Measurements from ENCODE around the gene SPAG5.

SPAG5 gene

GRCh38 chr17:28549236-28550132 is 49.3 kb downstream of the SPAG5 start:
- no peak for DNase-seq
- no peak overlapping the region for H3K4me3 ChIP-seq (ENCODE audit: low read depth, low read length)
- H3K9me3 ChIP-seq: no peaks in the 10 kb centered on the region
- no peak for TF ChIP-seq CTCF (IDR thresholded peaks at IDR 0.05; ENCODE audit: low read depth, low read length)
- H3K4me1 ChIP-seq: no peaks in the 10 kb centered on the region
- H3K27me3 ChIP-seq: no peaks in the 10 kb centered on the region
- H3K36me3 ChIP-seq: no peaks in the 10 kb centered on the region; the same call in 1 of the 2 replicates

GRCh38 chr17:28548417-28549130 is 50.3 kb downstream of the SPAG5 start:
- Histone ChIP-seq H3K27me3 (no peaks in the 10 kb centered on the region), H3K36me3 (no peaks in the 10 kb centered on the region; the same call in 1 of the 2 replicates), H3K9me3 (no peaks in the 10 kb centered on the region), H3K4me3 (ENCODE audit: low read depth, low read length) (no peak overlapping the region), H3K4me1 (no peaks in the 10 kb centered on the region)
- TF ChIP-seq CTCF (IDR thresholded peaks at IDR 0.05; ENCODE audit: low read depth, low read length): no peak
- no peak for DNase-seq

GRCh38 chr17:28547623-28548416 is 51.0 kb downstream of the SPAG5 start:
- Histone ChIP-seq H3K9me3 (no peaks in the 10 kb centered on the region), H3K36me3 (no peaks in the 10 kb centered on the region), H3K4me3 (ENCODE audit: low read depth, low read length) (no peak overlapping the region), H3K27me3 (no peaks in the 10 kb centered on the region), H3K4me1 (no peaks in the 10 kb centered on the region)
- TF ChIP-seq CTCF (IDR thresholded peaks at IDR 0.05; ENCODE audit: low read depth, low read length): peak; percentile 79
- DNase-seq: peak; percentile 72

- no peak for TF ChIP-seq CTCF (IDR thresholded peaks at IDR 0.05; ENCODE audit: low read depth, low read length)
- H3K27me3 ChIP-seq: no peaks in the 10 kb centered on the region
- no peaks in the 10 kb centered on the region for H3K9me3 ChIP-seq
- no peaks in the 10 kb centered on the region for H3K36me3 ChIP-seq
- no peak overlapping the region for H3K4me3 ChIP-seq (ENCODE audit: low read depth, low read length)
- DNase-seq: no peak
- no peaks in the 10 kb centered on the region for H3K4me1 ChIP-seq
Observed at GRCh38 chr17:28547096-28547622, 51.7 kb downstream of the SPAG5 start.

- no peaks in the 10 kb centered on the region for H3K4me1 ChIP-seq
- H3K27me3 ChIP-seq: no peaks in the 10 kb centered on the region
- H3K9me3 ChIP-seq: no peaks in the 10 kb centered on the region
- H3K36me3 ChIP-seq: no peaks in the 10 kb centered on the region
- no peak overlapping the region for H3K4me3 ChIP-seq (ENCODE audit: low read depth, low read length)
- TF ChIP-seq CTCF (IDR thresholded peaks at IDR 0.05; ENCODE audit: low read depth, low read length): no peak
- DNase-seq: no peak
Observed at GRCh38 chr17:28545787-28546415, 52.9 kb downstream of the SPAG5 start.
